ENCODE measurements around the gene CDH23.

CDH23 gene

GRCh38 chr10:71630168-71630567, 233.4 kb downstream of the CDH23 start:
- DNase-seq: no peak

GRCh38 chr10:71631007-71631861, 234.5 kb downstream of the CDH23 start:
- no peak for DNase-seq

GRCh38 chr10:71632200-71632820, 235.6 kb downstream of the CDH23 start:
- no peak for DNase-seq

GRCh38 chr10:71632896-71633600, 236.3 kb downstream of the CDH23 start:
- DNase-seq: no peak

- no peak for DNase-seq
Measured at GRCh38 chr10:71633920-71634319, 237.2 kb downstream of the CDH23 start.

GRCh38 chr10:71634531-71635164, 237.9 kb downstream of the CDH23 start:
- no peak for DNase-seq

GRCh38 chr10:71635251-71635866, 238.6 kb downstream of the CDH23 start:
- DNase-seq: no peak

- no peak for DNase-seq
Measured at GRCh38 chr10:71635867-71636266, 239.1 kb downstream of the CDH23 start.

GRCh38 chr10:71636588-71636987, 239.9 kb downstream of the CDH23 start:
- no peak for DNase-seq

- no peak for DNase-seq
Measured at GRCh38 chr10:71637305-71637704, 240.6 kb downstream of the CDH23 start.

- DNase-seq: no peak
Measured at GRCh38 chr10:71638064-71638821, 241.5 kb downstream of the CDH23 start.

- no peak for DNase-seq
Measured at GRCh38 chr10:71638822-71639719, 242.4 kb downstream of the CDH23 start.

- DNase-seq: no peak
Measured at GRCh38 chr10:71640607-71641006, 243.9 kb downstream of the CDH23 start.

- no peak for DNase-seq
Measured at GRCh38 chr10:71641449-71641848, 244.7 kb downstream of the CDH23 start.

- DNase-seq: no peak
Measured at GRCh38 chr10:71641986-71642385, 245.3 kb downstream of the CDH23 start.

GRCh38 chr10:71643904-71644303, 247.2 kb downstream of the CDH23 start:
- DNase-seq: no peak

GRCh38 chr10:71644307-71645180, 247.8 kb downstream of the CDH23 start:
- DNase-seq: no peak

- DNase-seq: no peak
Measured at GRCh38 chr10:71645185-71645584, 248.5 kb downstream of the CDH23 start.

GRCh38 chr10:71646037-71646436, 249.3 kb downstream of the CDH23 start:
- no peak for DNase-seq
